GM12864 (cell line): ENCODE measurements around the gene CDH8.

Source experiments
- DNase-seq: peaks from one replicate; pipeline ENCODE4 v3.0.0-alpha.2; 2011; ENCODE audit warnings: low read depth
- H3K4me3 ChIP-seq: 2 replicates; pipeline ENCODE4 v1.5.1; 2011; ENCODE audit warnings: mild to moderate bottlenecking, low read depth, low read length, control low read depth
- CTCF ChIP-seq: IDR thresholded peaks from 2 replicates; pipeline ENCODE4 v1.5.1; 2011; ENCODE audit warnings: low read depth, mild to moderate bottlenecking, moderate library complexity, low read length, control low read depth, inconsistent platforms; ENCODE audit errors: missing control alignments

Gene CDH8

DNA sequence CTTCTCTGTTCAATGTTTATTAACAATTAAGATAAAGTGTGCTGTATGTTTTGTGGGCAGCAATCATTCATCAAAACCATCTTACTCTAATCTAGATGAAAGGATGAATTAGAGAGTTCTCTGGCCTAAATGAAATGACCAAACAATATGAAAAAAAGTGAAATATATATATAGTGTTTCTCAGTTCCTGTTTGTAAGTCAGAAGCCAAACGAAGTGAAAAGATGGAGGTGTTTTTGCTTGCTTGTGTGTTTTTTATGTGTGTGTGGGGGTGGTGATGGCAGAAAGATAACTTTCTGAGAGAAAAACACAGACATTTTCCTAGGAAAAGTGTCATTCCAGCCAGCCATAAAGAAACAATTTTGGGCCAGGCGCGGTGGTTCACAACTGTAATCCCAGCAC lies 138.6 kb downstream of the CDH8 start:
- DNase-seq, result no peak
- no peak overlapping the region for H3K4me3 ChIP-seq
- no peak for TF ChIP-seq CTCF

- no peak for DNase-seq
- no peak overlapping the region for H3K4me3 ChIP-seq
- no peak for TF ChIP-seq CTCF
Observed at GRCh38 chr16:61892531-61892930, 143.7 kb downstream of the CDH8 start.

- no peak for TF ChIP-seq CTCF
- no peak overlapping the region for H3K4me3 ChIP-seq
- no peak for DNase-seq
Observed at GRCh38 chr16:61891460-61891859, 144.8 kb downstream of the CDH8 start.

DNA sequence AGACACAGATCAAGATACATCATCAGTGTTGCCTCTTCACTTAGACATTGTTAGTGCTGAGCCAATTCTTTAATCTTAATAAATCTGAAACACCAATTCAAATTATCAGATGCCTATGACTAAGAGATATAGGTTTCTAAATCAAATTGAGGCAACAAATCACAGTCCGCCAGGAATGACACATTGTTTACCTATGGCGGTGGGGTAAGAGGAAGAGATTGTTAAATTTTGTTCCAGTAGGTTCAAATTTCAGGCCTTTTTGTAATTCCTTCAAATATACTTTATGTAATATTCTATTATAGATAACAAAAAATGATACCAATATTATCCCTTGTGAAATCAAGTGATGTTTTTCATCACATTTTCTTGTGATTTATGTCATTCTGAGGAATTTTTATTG lies 145.9 kb downstream of the CDH8 start:
- no peak overlapping the region for H3K4me3 ChIP-seq
- no peak for TF ChIP-seq CTCF
- no peak for DNase-seq

- no peak for TF ChIP-seq CTCF
- no peak for DNase-seq
Observed at GRCh38 chr16:61887903-61888302, 148.3 kb downstream of the CDH8 start.

DNA sequence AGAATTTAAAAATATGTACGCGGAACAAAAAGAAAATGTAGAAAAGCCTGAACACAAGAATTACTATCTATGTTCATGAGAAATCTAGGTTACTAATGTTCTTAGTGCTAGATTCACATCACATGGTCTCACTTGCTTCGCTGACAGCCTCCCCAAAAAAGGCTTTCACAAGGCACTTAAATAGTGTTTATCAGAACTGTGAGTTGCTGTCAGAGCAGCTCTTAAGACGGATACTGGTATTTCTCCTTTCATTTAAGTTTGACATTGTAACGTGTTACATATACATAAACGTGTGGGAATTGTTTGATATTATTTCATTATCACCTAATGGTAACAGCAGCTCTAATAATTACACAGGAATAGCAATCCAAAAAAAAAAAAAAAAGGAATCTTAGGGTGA lies 150.9 kb downstream of the CDH8 start:
- TF ChIP-seq CTCF, result no peak
- no peak for DNase-seq

More at GRCh38 chr16:61887903-61888302, 148.3 kb downstream of the CDH8 start:
- H3K4me3 ChIP-seq, result no peak overlapping the region

DNA sequence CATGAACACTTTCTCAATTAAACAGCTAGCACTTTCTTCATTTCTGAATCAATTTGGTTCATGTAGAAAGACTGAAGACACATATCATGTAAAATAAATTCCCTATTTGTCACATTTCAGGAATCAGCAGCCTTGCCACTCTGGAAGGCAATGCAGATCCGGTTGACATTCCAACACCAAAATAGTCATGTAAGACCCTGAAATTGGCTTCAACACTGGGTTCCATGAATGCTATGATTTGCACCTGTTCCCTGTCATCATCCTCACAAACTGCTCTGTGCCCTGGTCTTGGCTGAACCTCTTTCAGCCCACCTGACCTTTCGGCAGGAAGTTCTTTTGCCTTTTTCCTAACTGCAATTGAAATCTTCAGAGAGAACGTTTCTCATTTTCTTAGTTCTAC lies 156.9 kb downstream of the CDH8 start:
- H3K4me3 ChIP-seq, result no peak overlapping the region
- no peak for DNase-seq
- no peak for TF ChIP-seq CTCF

More for the DNA sequence above, 150.9 kb downstream of the CDH8 start:
- H3K4me3 ChIP-seq, result no peak overlapping the region
